ENCODE measurements around the gene ATP5PO. TPM values are rescaled to one million over a fixed set of nuclear protein-coding genes. Genes with fewer than 3 reads are reported as not detected.

The ATP5PO gene
- total RNA-seq (100 to 1,000 TPM in 1 of 2 donors, 10 to 100 TPM in 1; 72.8 to 104 TPM), polyA plus RNA-seq (100 to 1,000 TPM; 157 to 200 TPM)

GRCh38 chr21:33915368-33916199 lies at the start of gene ATP5PO:
ATP5PO (minus strand) TSS chr21:33915804; CDS start chr21:33915763, 41 bp downstream.
- Histone ChIP-seq H3K9me3 (ENCODE audit: control insufficient read depth in 4 of 4, low read length in 3 of 4) (no peaks in the 10 kb centered on the region), H3K36me3 (ENCODE audit: control insufficient read depth in 4 of 4, insufficient read depth in 3 of 4, low read depth in 1 of 4, low read length in 3 of 4) (peaks cover 5 to 26% (median 17%) of the 10 kb centered on the region in 4 donors), H3K9ac (ENCODE audit: low read depth in 1 of 2, low read length in 2 of 2) (peak within 1 kb of the TSS; percentile 95 to 99), H3K27me3 (ENCODE audit: control insufficient read depth in 4 of 4, insufficient read depth in 4 of 4, low read length in 3 of 4) (no peaks in the 10 kb centered on the region), H3K4me1 (ENCODE audit: control insufficient read depth in 4 of 4, insufficient read depth in 4 of 4, low read length in 3 of 4) (peaks cover 0 to 30% (median 14%) of the 10 kb centered on the region in 4 donors), H3K4me3 (ENCODE audit: low read depth in 1 of 3, low read length in 3 of 3) (peak within 1 kb of the TSS; percentile 91 to 98 (median 93)), H3K27ac (ENCODE audit: low read depth in 1 of 2, low read length in 2 of 2) (peak within 1 kb of the TSS; percentile 82 to 87)
- TF ChIP-seq EGR1 (IDR thresholded peaks at IDR 0.05; ENCODE audit: low read depth in 2 of 2) (peak in 1 of 2 donors; percentile 90), JUND (IDR thresholded peaks at IDR 0.05) (peak; percentile 50 to 65), MAX (IDR thresholded peaks at IDR 0.05) (peak; percentile 19), ZBTB33 (IDR thresholded peaks at IDR 0.05) (peak; percentile 29), SP1 (IDR thresholded peaks at IDR 0.05) (peak; percentile 40), HNF4G (IDR thresholded peaks at IDR 0.05) (no peak), ATF3 (IDR thresholded peaks at IDR 0.05) (no peak), HNF4A (conservative IDR thresholded peaks at IDR 0.05) (no peak), FOXA1 (IDR thresholded peaks at IDR 0.05) (peak; percentile 10), RAD21 (IDR thresholded peaks at IDR 0.05) (peak; percentile 24 to 38), REST (IDR thresholded peaks at IDR 0.05) (peak; percentile 87), FOXA2 (IDR thresholded peaks at IDR 0.05) (no peak), NR2F2 (IDR thresholded peaks at IDR 0.05) (peak; percentile 53), GABPA (IDR thresholded peaks at IDR 0.05 in 1 of 2, conservative IDR thresholded peaks at IDR 0.05 in 1 of 2) (peak in 1 of 2 donors; percentile 16), TAF1 (conservative IDR thresholded peaks at IDR 0.05) (peak; percentile 35), CTCF (IDR thresholded peaks at IDR 0.05; ENCODE audit: low read depth, low read length, missing input control) (no peak), YY1 (IDR thresholded peaks at IDR 0.05) (peak; percentile 98), RXRA (IDR thresholded peaks at IDR 0.05) (peak; percentile 25 to 32)
- WGBS = under 1% methylated on average over 45 of the region's 45 CpGs
- peak; percentile 94 for DNase-seq (ENCODE audit: low spot score)

All from liver (tissue), 9 donors.